ENCODE data around the gene TMEM187. TPM values are rescaled to one million over a fixed set of nuclear protein-coding genes. Genes with fewer than 3 reads are reported as not detected.
A peak's percentile ranks its signal among the peaks of the same experiment; 100 is the strongest.

Gene TMEM187
- total RNA-seq, 2 experiments from 2014 or later: 5.9 to 6.2 TPM

GRCh38 chrX:153927922-153928760, 44.4 kb upstream of the TMEM187 start:
- Mint-ChIP-seq H3K4me1 (ENCODE audit: low read depth) (peaks cover 28% of the 10 kb centered on the region), H3K27me3 (ENCODE audit: low read depth) (no peaks in the 10 kb centered on the region), H3K36me3 (ENCODE audit: low read depth) (peaks cover 42% of the 10 kb centered on the region), H3K27ac (peak overlapping the region; percentile 98), H3K4me3 (peak overlapping the region; percentile 86), H3K9me3 (ENCODE audit: insufficient read depth) (no peaks in the 10 kb centered on the region)
- ChIA-PET POLR2A (interaction anchor here (0.6 to 9.3 kb wide), 10 partner anchors 9 to 167 kb away, joined by 3 to 90 read pairs (median 4); partner anchors contain the start of genes HCFC1, RENBP and TMEM187), CTCF (interaction anchor here (1.0 to 10.6 kb wide), 6 partner anchors 11 to 164 kb away, joined by 3 to 228 read pairs (median 4); partner anchors contain the start of genes HCFC1, PLXNB3, RENBP and TMEM187)
- ATAC-seq (peak; percentile 85), DNase-seq (peak; percentile 94)

GRCh38 chrX:153928846-153929245, 43.7 kb upstream of the TMEM187 start:
- POLR2A ChIA-PET: interaction anchor here (0.7 to 9.3 kb wide), 6 partner anchors 8 to 41 kb away, joined by 3 to 90 read pairs (median 4); partner anchors contain the start of genes HCFC1, RENBP and TMEM187
- H3K36me3 Mint-ChIP-seq (ENCODE audit: low read depth): peaks cover 36% of the 10 kb centered on the region
- H3K9me3 Mint-ChIP-seq (ENCODE audit: insufficient read depth): no peaks in the 10 kb centered on the region
- no peaks in the 10 kb centered on the region for H3K27me3 Mint-ChIP-seq (ENCODE audit: low read depth)
- no peak for DNase-seq
- H3K4me3 Mint-ChIP-seq: peak overlapping the region; percentile 86
- ATAC-seq: no peak
- CTCF ChIA-PET: interaction anchor here (1.0 to 10.6 kb wide), 4 partner anchors 13 to 165 kb away, joined by 3 to 228 read pairs (median 4); partner anchors contain the start of genes PLXNB3 and RENBP
- H3K4me1 Mint-ChIP-seq (ENCODE audit: low read depth): peaks cover 28% of the 10 kb centered on the region
- peak overlapping the region; percentile 94 for H3K27ac Mint-ChIP-seq

- peaks cover 28% of the 10 kb centered on the region for H3K4me1 Mint-ChIP-seq (ENCODE audit: low read depth)
These were observed 43.0 kb upstream of the TMEM187 start for GRCh38 chrX:153929576-153929975.

GRCh38 chrX:153930011-153930910, 42.3 kb upstream of the TMEM187 start:
- POLR2A ChIA-PET: interaction anchor here (9.3 kb wide), 1 partner anchor 17 kb away, joined by 84 read pairs; the partner anchor contains the start of gene RENBP
- CTCF ChIA-PET: interaction anchor here (10.6 kb wide), 1 partner anchor 19 kb away, joined by 228 read pairs; the partner anchor contains the start of gene RENBP
- Mint-ChIP-seq H3K4me1 (ENCODE audit: low read depth) (peaks cover 28% of the 10 kb centered on the region), H3K4me3 (no peak overlapping the region), H3K27ac (no peak overlapping the region), H3K27me3 (ENCODE audit: low read depth) (no peaks in the 10 kb centered on the region), H3K36me3 (ENCODE audit: low read depth) (peaks cover 23% of the 10 kb centered on the region), H3K9me3 (ENCODE audit: insufficient read depth) (no peaks in the 10 kb centered on the region)
- ATAC-seq: no peak
- no peak for DNase-seq

More at GRCh38 chrX:153929576-153929975, 43.0 kb upstream of the TMEM187 start:
- ATAC-seq (no peak), DNase-seq (no peak)
- no peaks in the 10 kb centered on the region for H3K27me3 Mint-ChIP-seq (ENCODE audit: low read depth)
- ChIA-PET CTCF (interaction anchor here (10.6 kb wide), 1 partner anchor 19 kb away, joined by 228 read pairs; the partner anchor contains the start of gene RENBP), POLR2A (interaction anchor here (1.0 to 9.3 kb wide), 2 partner anchors 10 to 18 kb away, joined by 3 to 84 read pairs; partner anchors contain the start of gene RENBP)
- H3K27ac Mint-ChIP-seq: peak overlapping the region; percentile 94
- no peaks in the 10 kb centered on the region for H3K9me3 Mint-ChIP-seq (ENCODE audit: insufficient read depth)
- H3K4me3 Mint-ChIP-seq: peak overlapping the region; percentile 86
- peaks cover 29% of the 10 kb centered on the region for H3K36me3 Mint-ChIP-seq (ENCODE audit: low read depth)

- Mint-ChIP-seq H3K9me3 (ENCODE audit: insufficient read depth) (no peaks in the 10 kb centered on the region), H3K27me3 (ENCODE audit: low read depth) (no peaks in the 10 kb centered on the region), H3K4me1 (ENCODE audit: low read depth) (peaks cover 31% of the 10 kb centered on the region), H3K27ac (peak overlapping the region; percentile 72), H3K36me3 (ENCODE audit: low read depth) (peaks cover 20% of the 10 kb centered on the region), H3K4me3 (no peak overlapping the region)
- DNase-seq: no peak
- CTCF ChIA-PET: interaction anchor here (10.6 kb wide), 1 partner anchor 18 kb away, joined by 228 read pairs; the partner anchor contains the start of gene RENBP
- POLR2A ChIA-PET: interaction anchor here (9.3 kb wide), 1 partner anchor 17 kb away, joined by 84 read pairs; the partner anchor contains the start of gene RENBP
- ATAC-seq: no peak
These were observed 41.4 kb upstream of the TMEM187 start for GRCh38 chrX:153931151-153931550.

- CTCF ChIA-PET: interaction anchor here (1.5 kb wide), 1 partner anchor 15 kb away, joined by 4 read pairs; no protein-coding TSS in a partner anchor
- no peak for ATAC-seq
- DNase-seq: no peak
- Mint-ChIP-seq H3K27ac (peak overlapping the region; percentile 72), H3K4me1 (ENCODE audit: low read depth) (peaks cover 33% of the 10 kb centered on the region), H3K36me3 (ENCODE audit: low read depth) (peaks cover 20% of the 10 kb centered on the region), H3K27me3 (ENCODE audit: low read depth) (no peaks in the 10 kb centered on the region), H3K4me3 (no peak overlapping the region), H3K9me3 (ENCODE audit: insufficient read depth) (no peaks in the 10 kb centered on the region)
- POLR2A ChIA-PET: no interaction called here
These were observed 40.8 kb upstream of the TMEM187 start for GRCh38 chrX:153931748-153932147.

GRCh38 chrX:153932220-153932915, 40.2 kb upstream of the TMEM187 start:
- H3K4me3 Mint-ChIP-seq: no peak overlapping the region
- ChIA-PET POLR2A (no interaction called here), CTCF (interaction anchor here (1.5 kb wide), 1 partner anchor 15 kb away, joined by 4 read pairs; no protein-coding TSS in a partner anchor)
- H3K4me1 Mint-ChIP-seq (ENCODE audit: low read depth): peaks cover 33% of the 10 kb centered on the region
- H3K27me3 Mint-ChIP-seq (ENCODE audit: low read depth): no peaks in the 10 kb centered on the region
- no peaks in the 10 kb centered on the region for H3K9me3 Mint-ChIP-seq (ENCODE audit: insufficient read depth)
- ATAC-seq (no peak), DNase-seq (no peak)
- no peak overlapping the region for H3K27ac Mint-ChIP-seq
- peaks cover 20% of the 10 kb centered on the region for H3K36me3 Mint-ChIP-seq (ENCODE audit: low read depth)

GRCh38 chrX:153933748-153934147, 38.8 kb upstream of the TMEM187 start:
- no peaks in the 10 kb centered on the region for H3K27me3 Mint-ChIP-seq (ENCODE audit: low read depth)

GRCh38 chrX:153934148-153934761, 38.3 kb upstream of the TMEM187 start:
- POLR2A ChIA-PET: interaction anchor here (0.9 kb wide), 1 partner anchor 36 kb away, joined by 3 read pairs; no protein-coding TSS in a partner anchor

More at GRCh38 chrX:153933748-153934147, 38.8 kb upstream of the TMEM187 start:
- CTCF ChIA-PET: interaction anchor here (1.2 to 1.8 kb wide), 2 partner anchors 13 to 23 kb away, joined by 4 to 12 read pairs; no protein-coding TSS in a partner anchor
- Mint-ChIP-seq H3K27ac (peak overlapping the region; percentile 85), H3K4me3 (peak overlapping the region; percentile 88), H3K36me3 (ENCODE audit: low read depth) (peaks cover 20% of the 10 kb centered on the region), H3K4me1 (ENCODE audit: low read depth) (peaks cover 31% of the 10 kb centered on the region), H3K9me3 (ENCODE audit: insufficient read depth) (no peaks in the 10 kb centered on the region)
- DNase-seq (no peak), ATAC-seq (no peak)
- POLR2A ChIA-PET: interaction anchor here (0.9 kb wide), 1 partner anchor 36 kb away, joined by 3 read pairs; no protein-coding TSS in a partner anchor

GRCh38 chrX:153934762-153935325, 37.7 kb upstream of the TMEM187 start, which contains the start of gene NAA10:
Gene NAA10, minus strand, starts transcription at chrX:153935037. Its CDS starts 133 bp downstream, at chrX:153934904.
- peak within 1 kb of the TSS; percentile 85 for H3K27ac Mint-ChIP-seq

More at GRCh38 chrX:153934148-153934761, 38.3 kb upstream of the TMEM187 start:
- H3K4me3 Mint-ChIP-seq: peak overlapping the region; percentile 88
- peak overlapping the region; percentile 85 for H3K27ac Mint-ChIP-seq
- DNase-seq: no peak
- no peaks in the 10 kb centered on the region for H3K9me3 Mint-ChIP-seq (ENCODE audit: insufficient read depth)
- CTCF ChIA-PET: interaction anchor here (1.0 to 1.8 kb wide), 3 partner anchors 10 to 23 kb away, joined by 3 to 12 read pairs (median 4); no protein-coding TSS in a partner anchor
- H3K27me3 Mint-ChIP-seq (ENCODE audit: low read depth): no peaks in the 10 kb centered on the region
- H3K4me1 Mint-ChIP-seq (ENCODE audit: low read depth): peaks cover 28% of the 10 kb centered on the region
- H3K36me3 Mint-ChIP-seq (ENCODE audit: low read depth): peaks cover 17% of the 10 kb centered on the region
- ATAC-seq: peak; percentile 37

More at GRCh38 chrX:153934762-153935325, 37.7 kb upstream of the TMEM187 start, which contains the start of gene NAA10:
- H3K27me3 Mint-ChIP-seq (ENCODE audit: low read depth): no peaks in the 10 kb centered on the region
- peak within 1 kb of the TSS; percentile 88 for H3K4me3 Mint-ChIP-seq
- peak; percentile 93 for ATAC-seq
- peaks cover 12% of the 10 kb centered on the region for H3K36me3 Mint-ChIP-seq (ENCODE audit: low read depth)
- DNase-seq: peak; percentile 62
- ChIA-PET POLR2A (no interaction called here), CTCF (interaction anchor here (1.0 to 1.8 kb wide), 2 partner anchors 10 to 12 kb away, joined by 3 to 12 read pairs; no protein-coding TSS in a partner anchor)
- peaks cover 31% of the 10 kb centered on the region for H3K4me1 Mint-ChIP-seq (ENCODE audit: low read depth)
- H3K9me3 Mint-ChIP-seq (ENCODE audit: insufficient read depth): no peaks in the 10 kb centered on the region
